WI38 (cell line): ENCODE data around the gene KRTAP3-1.

Experiments used
- H3K4me3 ChIP-seq: 2 replicates; pipeline ENCODE4 v1.5.1; 2011; ENCODE audit warnings: low read depth, mild to moderate bottlenecking, control low read depth, low read length
- TF ChIP-seq, protein P1 (sequence below): IDR thresholded peaks from 2 replicates; pipeline ENCODE4 v1.5.1; 2012; ENCODE audit warnings: low read depth, mild to moderate bottlenecking, control low read depth, low read length

KRTAP3-1 gene

DNA sequence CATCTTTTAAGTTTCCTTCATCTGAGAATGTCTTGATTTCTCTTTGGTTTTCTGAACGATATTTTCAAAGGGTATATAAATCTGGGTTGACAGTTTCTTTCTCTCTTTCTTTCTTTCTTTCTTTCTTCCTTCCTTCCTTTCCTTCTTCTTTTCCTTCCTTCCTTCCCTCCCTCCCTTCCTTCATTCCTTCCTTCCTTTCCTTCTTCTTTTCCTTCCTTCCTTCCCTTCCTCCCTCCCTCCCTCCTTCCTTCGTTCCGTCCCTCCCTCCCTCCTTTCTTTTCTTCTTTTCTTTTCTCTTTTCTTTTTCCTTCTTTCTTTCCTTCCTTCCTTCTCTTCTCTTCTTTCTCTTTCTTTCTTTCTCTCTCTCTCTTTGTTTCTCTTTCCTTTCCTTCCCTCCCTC is 34.6 kb downstream of the KRTAP3-1 start:
- TF ChIP-seq, protein P1, sequence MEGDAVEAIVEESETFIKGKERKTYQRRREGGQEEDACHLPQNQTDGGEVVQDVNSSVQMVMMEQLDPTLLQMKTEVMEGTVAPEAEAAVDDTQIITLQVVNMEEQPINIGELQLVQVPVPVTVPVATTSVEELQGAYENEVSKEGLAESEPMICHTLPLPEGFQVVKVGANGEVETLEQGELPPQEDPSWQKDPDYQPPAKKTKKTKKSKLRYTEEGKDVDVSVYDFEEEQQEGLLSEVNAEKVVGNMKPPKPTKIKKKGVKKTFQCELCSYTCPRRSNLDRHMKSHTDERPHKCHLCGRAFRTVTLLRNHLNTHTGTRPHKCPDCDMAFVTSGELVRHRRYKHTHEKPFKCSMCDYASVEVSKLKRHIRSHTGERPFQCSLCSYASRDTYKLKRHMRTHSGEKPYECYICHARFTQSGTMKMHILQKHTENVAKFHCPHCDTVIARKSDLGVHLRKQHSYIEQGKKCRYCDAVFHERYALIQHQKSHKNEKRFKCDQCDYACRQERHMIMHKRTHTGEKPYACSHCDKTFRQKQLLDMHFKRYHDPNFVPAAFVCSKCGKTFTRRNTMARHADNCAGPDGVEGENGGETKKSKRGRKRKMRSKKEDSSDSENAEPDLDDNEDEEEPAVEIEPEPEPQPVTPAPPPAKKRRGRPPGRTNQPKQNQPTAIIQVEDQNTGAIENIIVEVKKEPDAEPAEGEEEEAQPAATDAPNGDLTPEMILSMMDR: no peak

DNA sequence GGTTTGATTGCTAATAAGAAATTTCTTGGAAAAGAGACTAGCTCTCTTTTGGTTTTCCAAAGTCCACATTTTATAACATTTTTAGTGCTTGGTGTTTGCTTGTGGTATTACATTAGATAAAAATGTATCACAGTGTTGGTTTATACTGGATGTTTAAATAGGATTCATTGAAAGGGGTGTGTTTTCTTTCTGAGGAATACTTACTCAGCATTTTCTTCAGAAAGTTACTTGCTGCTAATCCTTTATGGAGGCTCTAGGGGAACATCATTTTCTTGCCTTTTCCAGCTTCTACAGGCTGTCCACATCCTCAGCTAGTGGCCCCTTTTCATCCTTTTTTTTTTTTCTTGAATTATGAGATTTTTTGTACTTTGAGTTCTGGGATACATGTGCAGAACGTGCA is 41.3 kb downstream of the KRTAP3-1 start:
- TF ChIP-seq, protein P1: no peak

More for the DNA sequence above, 34.6 kb downstream of the KRTAP3-1 start:
- H3K4me3 ChIP-seq: no peak overlapping the region

DNA sequence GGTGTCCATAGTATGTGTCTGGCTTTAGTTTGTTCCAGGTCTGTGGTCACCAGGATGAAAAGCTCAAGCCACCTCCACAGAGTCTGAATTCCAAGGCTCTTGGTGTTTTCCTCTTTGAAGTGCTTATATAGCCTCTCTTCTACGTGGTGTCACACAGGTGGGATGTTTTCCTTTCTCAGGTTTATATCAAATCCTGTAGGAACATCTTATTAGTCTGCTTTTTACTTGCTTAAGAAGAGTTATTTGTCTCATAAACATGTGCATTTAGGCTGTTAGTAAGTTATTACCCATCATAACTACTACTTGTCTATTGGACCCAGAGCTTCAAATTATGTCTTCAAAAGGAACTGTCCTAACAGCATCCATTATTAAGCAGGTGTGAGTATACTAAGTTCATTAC is 42.1 kb downstream of the KRTAP3-1 start, which contains the start of gene KRT39:
TSS of gene KRT39 (minus strand) at position 101 of the 400 bp plus-strand sequence. CDS start at position 9, 92 bp downstream.
- TF ChIP-seq, protein P1: no peak
- H3K4me3 ChIP-seq: no peak within 1 kb of the TSS

More for the DNA sequence above, 41.3 kb downstream of the KRTAP3-1 start:
- H3K4me3 ChIP-seq: no peak overlapping the region

DNA sequence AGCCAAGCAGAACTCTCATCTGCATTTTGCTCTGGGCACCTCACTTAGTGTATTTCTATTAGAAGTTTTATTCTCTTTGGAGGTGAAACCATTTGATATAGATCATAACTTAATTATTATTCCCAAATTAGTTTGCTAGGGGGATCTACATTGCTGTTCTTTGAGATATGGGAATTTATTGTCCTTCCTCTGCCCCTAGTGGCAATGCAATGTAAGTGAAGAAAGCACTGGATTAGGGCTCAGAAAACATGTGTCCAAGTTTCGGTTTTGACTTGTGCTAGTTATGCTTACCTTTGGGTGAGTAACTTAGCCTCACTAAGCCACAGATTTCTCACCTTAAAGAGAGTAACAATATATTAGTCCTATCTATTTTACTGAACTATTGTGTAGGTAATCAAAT is 45.1 kb downstream of the KRTAP3-1 start:
- no peak overlapping the region for H3K4me3 ChIP-seq
- TF ChIP-seq, protein P1: peak; percentile 43; the same call in 1 of the 2 replicates

DNA sequence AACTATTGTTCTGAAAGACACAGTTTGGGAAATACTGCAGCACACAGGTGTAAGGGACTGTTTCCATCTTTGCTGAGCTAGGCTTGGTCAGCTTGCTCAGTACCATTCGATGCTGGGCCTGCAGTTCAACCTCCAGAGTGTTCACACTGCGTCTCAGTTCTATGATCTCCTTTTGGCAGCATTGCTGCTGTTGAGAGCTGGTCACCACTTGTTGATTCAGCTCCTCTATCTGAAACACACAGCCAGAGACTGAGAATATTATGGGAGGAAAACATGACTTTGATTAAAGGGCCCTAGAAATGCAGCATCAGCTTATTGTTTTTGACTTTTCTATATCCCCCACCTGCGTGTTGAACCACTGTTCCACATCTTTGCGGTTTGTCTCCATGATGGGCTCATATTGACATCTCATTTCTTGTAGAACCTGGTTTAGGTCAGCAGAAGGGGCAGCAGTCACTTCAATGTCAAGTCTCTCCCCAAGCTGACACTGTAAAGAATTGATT is 46.8 kb downstream of the KRTAP3-1 start:
- H3K4me3 ChIP-seq: no peak overlapping the region
- TF ChIP-seq, protein P1: no peak

DNA sequence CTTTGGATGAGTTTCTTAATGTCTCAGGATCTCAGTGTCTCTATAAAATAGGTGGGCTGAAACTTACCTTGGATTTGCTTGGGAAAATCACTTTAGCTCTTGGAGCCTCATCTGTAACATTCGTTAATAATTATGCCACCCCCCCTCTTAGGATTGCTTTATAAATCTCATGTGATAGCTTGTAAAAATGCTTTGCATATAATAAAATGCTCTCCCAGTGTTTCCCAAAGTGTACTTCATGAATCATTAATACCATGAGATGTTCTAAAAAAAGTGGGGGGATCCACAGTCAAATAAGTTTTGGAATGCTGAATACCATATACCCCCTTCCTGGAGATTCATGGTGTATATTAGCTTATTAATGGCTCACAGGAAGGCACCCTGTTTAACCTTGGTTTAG is 47.3 kb downstream of the KRTAP3-1 start:
- TF ChIP-seq, protein P1: no peak
- H3K4me3 ChIP-seq: no peak overlapping the region

DNA sequence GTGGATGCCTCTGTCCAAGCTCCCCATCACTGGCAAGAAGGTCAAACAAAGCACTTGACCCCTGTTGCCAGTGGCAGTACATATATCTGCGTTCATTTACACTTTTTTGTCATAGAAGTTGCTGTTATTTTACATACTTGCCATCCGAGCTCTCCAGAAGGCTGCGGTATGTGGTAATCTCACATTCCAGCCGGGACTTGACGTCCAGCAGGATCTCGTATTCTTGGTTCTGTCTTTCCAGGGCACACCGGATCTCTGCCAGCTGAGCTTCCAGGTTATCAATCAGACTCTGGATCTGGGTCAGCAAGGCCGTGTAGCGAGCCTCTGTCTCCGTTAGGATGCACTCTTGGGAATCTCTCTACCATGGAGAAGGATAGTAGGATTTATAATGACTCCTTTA is 48.8 kb downstream of the KRTAP3-1 start:
- TF ChIP-seq, protein P1: no peak
- 0 out of 2 replicates have a peak overlapping the region, but pooled peaks have one; percentile 9 for H3K4me3 ChIP-seq
